ENCODE data around the gene PRKCD. TPM values are rescaled to one million over a fixed set of nuclear protein-coding genes. Genes with fewer than 3 reads are reported as not detected.
"Not testable (repeated sequence)": the region's sequence is repeated elsewhere in the genome, so short reads cannot be mapped to it uniquely, and the experiment has no call there.

Gene PRKCD
- total RNA-seq, 1 experiment from 2014 or later, result 1.4 TPM

- H3K27ac ChIP-seq (ENCODE audit: low read depth, low read length, poor library complexity, severe bottlenecking), result no peak overlapping the region
- H3K9me3 ChIP-seq (ENCODE audit: low read depth, low read length, poor library complexity, severe bottlenecking), result no peaks in the 10 kb centered on the region
- ChIA-PET POLR2A (ENCODE audit: low non-redundant PET) (no interaction called here), CTCF (no interaction called here)
- no peak for DNase-seq (ENCODE audit: low spot score)
- H3K4me3 ChIP-seq (ENCODE audit: low read depth, low read length, poor library complexity, severe bottlenecking), result no peak overlapping the region
- H3K4me1 ChIP-seq (ENCODE audit: insufficient read depth, low read length, poor library complexity, severe bottlenecking), result no peaks in the 10 kb centered on the region
- TF ChIP-seq CTCF (conservative IDR thresholded peaks at IDR 0.05; ENCODE audit: low read depth, low read length), result no peak
- TF ChIP-seq EZH2 (IDR thresholded peaks at IDR 0.05; ENCODE audit: borderline replicate concordance, low read depth, low read length, poor library complexity, severe bottlenecking), result no peak
- H3K36me3 ChIP-seq (ENCODE audit: insufficient read depth, low read length, poor library complexity, severe bottlenecking), result no peaks in the 10 kb centered on the region
- BruUV-seq (replicated peaks), result no TSS peak
- intact Hi-C loops (cut with micrococcal nuclease; ENCODE audit: unreplicated experiment), result no loop called here
- H3K27me3 ChIP-seq (replicated peaks; ENCODE audit: insufficient read depth, low read depth, low read length, poor library complexity), result no peaks in the 10 kb centered on the region
Observed at GRCh38 chr3:53150247-53151085, 10.5 kb upstream of the PRKCD start.

- H3K27me3 ChIP-seq (replicated peaks; ENCODE audit: insufficient read depth, low read depth, low read length, poor library complexity); DNase-seq (ENCODE audit: low spot score); H3K27ac ChIP-seq (ENCODE audit: low read depth, low read length, poor library complexity, severe bottlenecking); H3K4me3 ChIP-seq (ENCODE audit: low read depth, low read length, poor library complexity, severe bottlenecking); H3K4me1 ChIP-seq (ENCODE audit: insufficient read depth, low read length, poor library complexity, severe bottlenecking); BruUV-seq (replicated peaks); H3K9me3 ChIP-seq (ENCODE audit: low read depth, low read length, poor library complexity, severe bottlenecking); intact Hi-C loops (cut with micrococcal nuclease; ENCODE audit: unreplicated experiment); POLR2A ChIA-PET (ENCODE audit: low non-redundant PET); H3K36me3 ChIP-seq (ENCODE audit: insufficient read depth, low read length, poor library complexity, severe bottlenecking); CTCF ChIA-PET: not testable (repeated sequence)
Observed at GRCh38 chr3:53151086-53151438, 9.9 kb upstream of the PRKCD start.

GRCh38 chr3:53151465-53151864 lies 9.5 kb upstream of the PRKCD start:
- POLR2A ChIA-PET (ENCODE audit: low non-redundant PET), result no interaction called here
- BruUV-seq (replicated peaks), result no TSS peak
- TF ChIP-seq CTCF (conservative IDR thresholded peaks at IDR 0.05; ENCODE audit: low read depth, low read length) (no peak), EZH2 (IDR thresholded peaks at IDR 0.05; ENCODE audit: borderline replicate concordance, low read depth, low read length, poor library complexity, severe bottlenecking) (no peak)

More at GRCh38 chr3:53151465-53151864, 9.5 kb upstream of the PRKCD start:
- H3K27ac ChIP-seq (ENCODE audit: low read depth, low read length, poor library complexity, severe bottlenecking), result no peak overlapping the region
- no peaks in the 10 kb centered on the region for H3K27me3 ChIP-seq (replicated peaks; ENCODE audit: insufficient read depth, low read depth, low read length, poor library complexity)
- no peaks in the 10 kb centered on the region for H3K9me3 ChIP-seq (ENCODE audit: low read depth, low read length, poor library complexity, severe bottlenecking)
- CTCF ChIA-PET, result no interaction called here
- intact Hi-C loops (cut with micrococcal nuclease; ENCODE audit: unreplicated experiment), result no loop called here
- H3K4me3 ChIP-seq (ENCODE audit: low read depth, low read length, poor library complexity, severe bottlenecking), result no peak overlapping the region
- no peak for DNase-seq (ENCODE audit: low spot score)
- H3K36me3 ChIP-seq (ENCODE audit: insufficient read depth, low read length, poor library complexity, severe bottlenecking), result no peaks in the 10 kb centered on the region
- H3K4me1 ChIP-seq (ENCODE audit: insufficient read depth, low read length, poor library complexity, severe bottlenecking), result no peaks in the 10 kb centered on the region

All from A673 (cell line).